Stimulated activated CD4-positive, alpha-beta T cell treated with anti-CD3 and anti-CD28 coated beads, Interleukin-15, amount 100 ng/mL, for 1 hour (primary cell): Measurements from ENCODE around the gene SMYD1.

Source experiments
- DNase-seq, 2 donors: peaks; one replicate each; pipeline ENCODE4 v3.0.0-alpha.2; 2020; ENCODE audit warnings: low read depth in 1 of 2, low spot score in 1 of 2

Gene SMYD1

DNA sequence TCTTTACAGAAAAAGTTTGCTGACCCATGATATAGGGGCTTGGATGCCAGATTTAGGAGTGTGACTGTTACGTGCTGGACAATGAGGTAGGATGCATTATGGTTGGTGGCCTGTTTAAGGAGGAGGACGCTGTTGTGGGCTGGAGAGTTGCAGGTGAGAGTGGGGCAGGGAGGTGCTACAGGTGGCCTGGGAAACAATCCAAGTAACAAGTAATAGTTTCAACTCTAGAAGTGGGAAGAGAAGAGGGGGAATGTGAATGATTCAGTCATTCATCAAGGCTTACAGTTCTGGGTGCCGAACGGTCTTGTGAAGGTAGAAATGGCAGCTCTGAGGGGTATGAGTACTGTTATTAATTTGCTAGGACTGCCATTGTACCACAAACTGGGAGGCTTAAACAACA lies 54.1 kb downstream of the SMYD1 start:
- DNase-seq = no peak

- no peak for DNase-seq
Measured at GRCh38 chr2:88122141-88122884, 54.7 kb downstream of the SMYD1 start.

GRCh38 chr2:88123164-88123974 lies 55.7 kb downstream of the SMYD1 start:
- no peak for DNase-seq

DNA sequence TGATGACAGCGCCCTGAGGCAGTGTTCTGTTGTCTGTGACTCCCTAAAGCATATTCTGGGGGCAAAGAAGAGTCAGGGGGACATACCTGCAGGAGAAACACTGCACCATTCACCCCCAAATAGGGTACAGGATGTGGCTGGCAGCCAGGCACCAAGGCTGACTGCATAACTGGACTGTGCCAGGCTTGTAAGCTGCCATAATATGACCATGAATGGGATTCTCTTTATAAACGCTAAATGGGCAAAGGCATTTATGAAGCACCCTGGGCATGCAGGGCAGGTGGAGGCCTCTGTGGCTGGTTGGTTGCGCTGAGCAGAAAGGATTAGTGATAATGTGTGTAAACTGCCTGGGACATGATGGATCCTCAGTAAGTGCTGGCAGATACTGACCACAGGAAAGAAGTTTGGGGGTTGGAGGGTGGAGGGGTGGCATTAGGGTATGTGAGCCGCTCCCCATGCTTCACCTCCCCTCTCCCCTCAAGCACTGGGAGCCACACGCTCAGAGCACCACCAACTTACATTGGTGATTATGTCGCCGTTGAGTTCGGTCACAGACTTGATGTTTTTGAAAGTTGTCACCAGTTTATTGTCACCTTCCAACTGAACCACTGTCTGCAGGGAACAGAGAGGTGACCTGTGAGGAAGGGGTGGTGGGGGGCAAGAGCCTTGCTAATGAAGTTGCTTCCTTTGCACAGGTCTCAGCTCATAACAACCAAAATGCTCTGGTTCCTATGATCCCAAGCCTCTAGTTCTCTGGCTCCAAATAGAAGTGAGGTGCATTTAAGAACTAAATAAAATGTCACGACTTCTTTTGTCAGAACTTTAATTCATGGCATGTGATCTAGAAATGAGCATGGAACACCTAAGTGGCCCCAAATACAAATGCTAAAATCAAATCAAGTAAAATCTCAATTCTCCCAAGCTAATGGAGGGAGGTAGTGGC lies 56.6 kb downstream of the SMYD1 start:
- DNase-seq = no peak

- no peak for DNase-seq
Measured at GRCh38 chr2:88125344-88125923, 57.8 kb downstream of the SMYD1 start.

DNA sequence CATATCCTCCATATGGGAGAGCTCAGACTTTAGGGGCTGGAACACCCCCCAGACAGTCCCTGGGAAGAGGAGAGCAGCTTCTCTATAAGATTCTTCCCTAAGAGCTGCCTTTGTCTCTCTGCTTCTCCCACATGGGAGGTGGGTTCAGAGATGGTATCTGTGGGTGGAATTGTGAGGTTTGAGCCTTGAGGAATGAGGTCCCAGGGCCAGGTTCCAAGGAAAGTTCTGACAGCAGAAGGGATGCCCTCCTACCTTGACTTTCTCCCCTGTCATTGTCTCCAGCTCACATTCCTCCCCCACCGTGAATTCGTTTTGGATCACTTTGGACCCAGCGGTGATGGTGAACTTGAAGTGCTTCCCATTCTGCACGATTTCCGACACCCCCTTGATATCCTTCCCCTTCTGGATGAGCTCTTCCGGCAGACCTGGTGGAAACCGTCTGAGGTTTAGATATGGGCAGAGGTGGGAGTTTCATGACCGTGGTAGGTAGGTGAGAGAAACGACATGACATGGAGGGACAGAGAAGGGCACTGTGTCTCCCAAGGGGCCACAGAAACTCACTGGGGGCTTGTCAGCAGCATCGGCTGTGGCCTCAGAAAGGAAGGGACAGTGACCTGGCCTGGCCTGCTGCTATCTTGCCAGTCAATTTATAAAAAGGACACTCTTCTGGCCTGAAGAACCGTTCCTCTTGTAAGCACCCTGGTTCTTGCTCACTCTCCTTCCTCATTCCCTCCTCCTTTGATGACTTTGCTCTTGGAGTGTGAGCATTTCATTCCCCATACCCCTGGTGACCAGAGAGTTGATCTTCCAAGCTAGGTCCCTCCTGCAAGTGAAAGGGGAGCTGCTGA lies 58.5 kb downstream of the SMYD1 start:
- DNase-seq = no peak

DNA sequence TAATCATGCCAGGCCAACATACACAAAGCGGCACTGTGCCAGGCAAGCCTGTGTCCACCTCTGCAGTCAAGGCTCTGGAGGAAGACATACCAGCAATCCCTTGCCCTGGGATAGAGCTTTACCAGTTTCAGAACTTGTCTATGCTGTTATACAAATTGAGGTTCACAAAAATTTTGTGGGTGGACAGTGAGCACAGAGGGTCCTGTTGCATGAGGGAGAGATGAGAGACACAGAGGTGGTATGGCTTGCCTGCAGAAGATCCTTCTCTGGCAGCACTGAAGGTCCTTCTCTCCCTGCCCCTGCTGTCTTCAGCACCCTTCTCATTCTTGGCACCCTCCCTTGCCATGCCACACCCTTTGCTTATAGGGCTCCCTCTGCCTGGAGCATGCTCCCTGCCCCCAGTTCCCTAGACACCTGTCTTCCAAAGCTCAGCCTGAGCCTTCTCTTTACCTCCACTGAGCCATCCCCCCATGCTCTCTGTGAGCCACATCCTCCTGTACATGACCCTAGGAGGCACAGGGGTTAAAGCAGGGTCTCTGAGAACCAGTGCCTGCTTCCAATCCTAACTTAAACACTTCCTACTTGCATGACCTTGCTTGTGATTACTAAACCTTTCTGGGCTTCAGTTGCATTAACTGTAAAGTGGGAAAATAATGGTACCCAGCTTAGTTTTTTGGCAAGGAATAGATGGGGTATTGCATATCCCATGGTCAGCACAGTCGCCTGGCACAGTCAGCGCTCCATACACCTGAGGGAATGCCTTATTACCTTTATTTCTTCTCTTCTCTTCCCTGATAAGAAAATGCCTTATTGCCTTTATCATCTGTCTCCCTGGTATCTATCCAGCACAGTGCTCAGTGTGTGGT lies 59.4 kb downstream of the SMYD1 start:
- DNase-seq = no peak

- no peak for DNase-seq
Measured at GRCh38 chr2:88127638-88127887, 59.9 kb downstream of the SMYD1 start.

- DNase-seq = no peak
Measured at GRCh38 chr2:88127888-88128653, 60.4 kb downstream of the SMYD1 start, which contains the start of gene FABP1. TSS of gene FABP1 (minus strand) at chr2:88128062. CDS start at chr2:88128017, 45 bp downstream.

DNA sequence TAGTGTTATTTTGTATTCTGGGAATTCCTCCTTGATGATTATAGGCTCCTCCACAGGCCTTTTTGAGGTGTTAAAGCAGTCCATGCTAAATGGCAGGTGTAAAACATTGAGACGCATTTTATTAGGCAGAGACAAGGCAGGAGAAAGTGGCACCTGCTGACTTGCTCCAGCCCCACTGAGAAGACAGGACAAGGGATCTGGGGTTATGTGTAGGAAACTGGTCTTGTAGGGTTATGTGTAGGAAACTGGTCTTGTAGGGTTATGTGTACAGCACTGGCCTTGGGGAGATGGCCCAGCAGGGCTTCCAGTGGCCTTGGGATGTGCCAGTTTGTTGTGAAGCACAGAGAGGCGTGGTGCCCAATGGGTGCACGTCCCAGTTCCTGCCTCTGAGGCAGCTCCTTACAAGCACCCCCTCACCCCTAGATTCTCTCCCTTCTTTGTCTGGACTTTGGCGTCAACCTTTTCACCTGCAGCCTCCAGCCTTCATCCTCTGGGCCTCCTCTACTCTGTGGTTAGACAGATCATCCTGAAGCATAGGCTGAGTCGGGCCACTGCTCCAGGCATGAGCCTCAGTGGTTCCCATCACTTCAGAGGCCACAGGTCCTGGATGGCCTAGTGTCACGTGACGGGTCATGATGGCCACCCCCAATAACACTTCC lies 61.2 kb downstream of the SMYD1 start:
- no peak for DNase-seq

DNA sequence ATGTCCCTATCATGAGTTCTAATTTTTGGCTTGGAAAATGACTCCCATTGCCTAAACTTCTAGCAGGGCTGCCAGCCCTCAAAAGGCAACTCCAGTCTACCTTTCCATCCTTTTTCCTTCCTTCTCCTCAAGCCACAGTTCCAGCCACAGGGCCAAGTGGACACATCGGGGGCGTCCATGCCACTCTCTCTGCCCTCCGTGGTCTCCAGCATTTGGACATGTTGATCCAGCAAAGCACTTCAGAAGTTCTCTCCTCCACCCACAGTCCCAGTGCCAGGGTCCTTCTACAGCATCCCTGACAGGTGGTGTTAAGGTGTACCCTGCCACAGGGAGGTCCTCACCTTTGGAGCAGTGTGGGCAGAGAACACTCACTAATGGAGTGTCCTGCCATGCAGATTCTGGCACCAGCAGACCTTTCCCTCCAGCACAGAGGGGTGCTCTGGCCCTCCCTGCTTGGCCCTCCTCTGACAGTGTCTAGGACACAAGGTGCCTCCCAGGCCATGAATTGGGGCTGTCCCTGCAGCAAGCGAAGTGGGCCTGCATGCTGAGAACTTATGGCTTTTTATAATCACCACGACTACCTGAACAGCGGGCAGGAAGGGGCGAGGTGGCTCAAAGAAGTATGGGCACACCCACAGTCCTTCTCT lies 61.8 kb downstream of the SMYD1 start:
- DNase-seq = no peak

GRCh38 chr2:88131201-88131998 lies 63.8 kb downstream of the SMYD1 start:
- DNase-seq = no peak

DNA sequence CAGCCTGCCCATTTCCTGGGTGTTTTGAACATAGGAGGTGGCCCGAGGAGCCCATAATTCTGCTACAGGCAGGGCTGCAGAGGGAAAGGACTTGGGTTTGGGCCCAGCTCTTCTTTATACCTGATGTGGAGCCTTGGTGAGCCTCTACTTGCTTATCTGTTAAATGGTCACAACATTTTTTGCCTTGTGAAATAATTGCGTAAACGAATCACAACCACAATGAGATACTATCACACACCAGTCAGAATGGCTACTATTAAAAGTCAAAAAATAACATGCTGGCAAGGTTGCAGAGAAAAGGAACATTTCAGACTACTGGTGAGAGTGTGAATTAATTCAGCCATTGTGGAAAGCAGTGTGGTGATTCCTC lies 64.4 kb downstream of the SMYD1 start:
- DNase-seq = no peak

GRCh38 chr2:88133875-88134274 lies 66.2 kb downstream of the SMYD1 start:
- no peak for DNase-seq

- DNase-seq = no peak
Measured at GRCh38 chr2:88136817-88137216, 69.2 kb downstream of the SMYD1 start.

DNA sequence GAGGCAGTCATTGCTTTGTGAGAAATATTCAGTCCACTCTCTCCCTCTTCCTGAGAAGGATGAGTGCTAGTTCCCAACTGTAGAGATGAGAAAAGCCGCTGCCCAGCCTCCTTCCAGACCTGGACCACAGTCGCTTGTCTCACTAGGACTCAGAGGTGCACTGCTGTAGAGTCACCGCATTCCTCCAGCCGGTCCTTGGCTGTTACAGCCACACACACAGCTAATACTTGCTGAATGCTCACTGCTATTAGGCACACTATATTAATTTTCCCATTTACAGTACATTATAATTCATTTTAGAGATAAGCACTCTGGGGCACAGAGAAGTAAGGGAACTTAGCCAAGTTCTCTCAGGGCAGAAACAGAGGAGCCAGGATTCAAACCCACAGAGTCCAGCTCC lies 70.2 kb downstream of the SMYD1 start:
- no peak for DNase-seq

DNA sequence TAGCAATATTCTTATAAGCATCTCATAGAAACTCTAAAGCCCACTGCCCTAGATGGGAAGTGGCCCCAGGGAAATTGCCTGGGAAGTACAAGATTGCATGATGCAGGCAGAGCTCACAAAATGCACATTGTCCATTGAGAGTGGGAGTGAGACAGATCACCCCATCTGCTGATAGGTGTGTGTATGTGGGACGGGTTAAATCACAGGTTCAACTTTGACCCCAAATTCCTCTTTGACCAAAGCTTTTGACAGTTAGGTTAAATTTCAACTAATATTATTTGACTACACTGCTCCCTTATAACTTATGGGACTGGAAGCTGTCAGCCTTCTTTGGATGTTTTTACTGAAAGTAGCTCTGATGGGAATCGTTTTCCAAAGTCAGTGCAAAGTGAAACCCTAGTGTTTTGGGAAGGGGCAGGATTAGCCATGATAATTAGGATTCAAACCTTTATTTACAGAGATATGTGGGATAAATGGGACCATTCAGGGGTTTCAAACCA lies 71.6 kb downstream of the SMYD1 start:
- no peak for DNase-seq
